Activated CD8-positive, alpha-beta T cell treated with anti-CD3 and anti-CD28 coated beads for 36 hours (primary cell): Measurements from ENCODE around the gene PATE4. TPM values are rescaled to one million over a fixed set of nuclear protein-coding genes. Genes with fewer than 3 reads are reported as not detected.
"Not testable (repeated sequence)": the region's sequence is repeated elsewhere in the genome, so short reads cannot be mapped to it uniquely, and the experiment has no call there.

ENCODE experiments used
- ATAC-seq: fragments of 200-7000 bp; cut with Tn5 transposase; one replicate; pipeline ENCODE4 v1.10.0; 2021; ENCODE audit warnings: mild to moderate bottlenecking, moderate library complexity
- CTCF ChIA-PET: fragments of 350-600 bp; sonication (Branson Sonifier 250); formaldehyde crosslinking; loops from one replicate; lab custom pipeline; 2021; ENCODE audit warnings: antibody characterized with exemption; lab: Charles Lee
- POLR2A ChIA-PET: fragments of 350-600 bp; sonication (Branson Sonifier 250); formaldehyde crosslinking; loops from one replicate; lab custom pipeline; 2021; ENCODE audit warnings: antibody characterized with exemption; lab: Charles Lee
- DNase-seq: peaks from one replicate; pipeline ENCODE4 v3.0.0-alpha.2; 2020
- H3K27ac Mint-ChIP-seq: one replicate; pipeline ENCODE4 v1.8.0; 2021; ENCODE audit warnings: mild to moderate bottlenecking, mixed read lengths
- H3K27me3 Mint-ChIP-seq: one replicate; pipeline ENCODE4 v1.8.0; 2021; ENCODE audit warnings: mixed read lengths
- H3K36me3 Mint-ChIP-seq: one replicate; pipeline ENCODE4 v1.8.0; 2021; ENCODE audit warnings: low read depth, mixed read lengths
- H3K4me1 Mint-ChIP-seq: one replicate; pipeline ENCODE4 v1.8.0; 2021; ENCODE audit warnings: low read depth, mixed read lengths
- H3K4me3 Mint-ChIP-seq: one replicate; pipeline ENCODE4 v1.8.0; 2021; ENCODE audit warnings: mild to moderate bottlenecking, moderate library complexity, mixed read lengths
- H3K9me3 Mint-ChIP-seq: one replicate; pipeline ENCODE4 v1.8.0; 2021; ENCODE audit warnings: mixed read lengths
- CTCF ChIP-seq: fragments of 200-600 bp; IDR thresholded peaks from one replicate; pipeline ENCODE4 v1.8.0; 2022; ENCODE audit warnings: antibody characterized with exemption, mild to moderate bottlenecking
- intact Hi-C: fragments of 100-400 bp; cut with micrococcal nuclease; formaldehyde crosslinking; loops from one replicate; pipeline ENCODE4 v1.10.0; 2022
- total RNA-seq, 2 experiments: library from RNA; stranded (reverse); gene quantifications; one replicate each; pipeline ENCODE4 v1.2.3, GENCODE V29; 2021

PATE4 gene
- total RNA-seq, 2 experiments from 2014 or later = not detected

GRCh38 chr11:125846188-125846587 lies 13.1 kb downstream of the PATE4 start:
- Mint-ChIP-seq H3K9me3 (peaks cover 26% of the 10 kb centered on the region), H3K4me1 (no peaks in the 10 kb centered on the region), H3K27ac (no peak overlapping the region), H3K4me3 (no peak overlapping the region), H3K27me3 (peaks cover 13% of the 10 kb centered on the region), H3K36me3 (peaks cover 5% of the 10 kb centered on the region)
- DNase-seq (no peak), ATAC-seq (no peak)
- intact Hi-C loops = no loop called here
- ChIA-PET POLR2A (no interaction called here), CTCF (no interaction called here)
- TF ChIP-seq CTCF = no peak

- CTCF ChIA-PET, ATAC-seq, H3K9me3 Mint-ChIP-seq, H3K4me1 Mint-ChIP-seq, POLR2A ChIA-PET, H3K36me3 Mint-ChIP-seq, H3K4me3 Mint-ChIP-seq, intact Hi-C loops, DNase-seq, H3K27ac Mint-ChIP-seq: not testable (repeated sequence)
- peaks cover 11% of the 10 kb centered on the region for H3K27me3 Mint-ChIP-seq
Observed at GRCh38 chr11:125857670-125858069, 24.6 kb downstream of the PATE4 start.

- POLR2A ChIA-PET, CTCF ChIA-PET, H3K27ac Mint-ChIP-seq, H3K4me1 Mint-ChIP-seq, DNase-seq, intact Hi-C loops, H3K36me3 Mint-ChIP-seq, H3K27me3 Mint-ChIP-seq, H3K9me3 Mint-ChIP-seq, H3K4me3 Mint-ChIP-seq, ATAC-seq: not testable (repeated sequence)
Observed at GRCh38 chr11:125862786-125863185, 29.7 kb downstream of the PATE4 start.

GRCh38 chr11:125865354-125865753 lies 32.2 kb downstream of the PATE4 start:
- POLR2A ChIA-PET, H3K36me3 Mint-ChIP-seq, CTCF ChIA-PET: not testable (repeated sequence)

GRCh38 chr11:125869521-125869920 lies 36.4 kb downstream of the PATE4 start:
- intact Hi-C loops = no loop called here
- CTCF ChIA-PET = no interaction called here
- H3K36me3 Mint-ChIP-seq = no peaks in the 10 kb centered on the region
- DNase-seq (no peak), ATAC-seq (no peak)
- H3K4me3 Mint-ChIP-seq = no peak overlapping the region
- H3K27me3 Mint-ChIP-seq = peaks cover 6% of the 10 kb centered on the region
- no peak overlapping the region for H3K27ac Mint-ChIP-seq
- H3K4me1 Mint-ChIP-seq = no peaks in the 10 kb centered on the region
- TF ChIP-seq CTCF = no peak
- peaks cover 2% of the 10 kb centered on the region for H3K9me3 Mint-ChIP-seq
- POLR2A ChIA-PET = no interaction called here

More at GRCh38 chr11:125865354-125865753, 32.2 kb downstream of the PATE4 start:
- H3K4me3 Mint-ChIP-seq, ATAC-seq, H3K27me3 Mint-ChIP-seq, H3K9me3 Mint-ChIP-seq, intact Hi-C loops, H3K4me1 Mint-ChIP-seq, H3K27ac Mint-ChIP-seq, DNase-seq: not testable (repeated sequence)

GRCh38 chr11:125871391-125872137 lies 38.4 kb downstream of the PATE4 start:
- CTCF ChIA-PET = interaction anchor here (0.7 to 0.8 kb wide), 3 partner anchors 8 to 468 kb away, joined by 3 read pairs; no protein-coding TSS in a partner anchor
- no peak for TF ChIP-seq CTCF
- H3K9me3 Mint-ChIP-seq = peaks cover 2% of the 10 kb centered on the region
- ATAC-seq (peak; percentile 49), DNase-seq (peak; percentile 59)
- H3K27ac Mint-ChIP-seq = no peak overlapping the region
- peaks cover 2% of the 10 kb centered on the region for H3K27me3 Mint-ChIP-seq
- H3K36me3 Mint-ChIP-seq = no peaks in the 10 kb centered on the region
- H3K4me3 Mint-ChIP-seq = no peak overlapping the region
- POLR2A ChIA-PET = no interaction called here
- intact Hi-C loops = loop anchor here (10.0 kb wide), 3 partner anchors 147 to 247 kb away; partner anchors contain the start of gene CHEK1
- no peaks in the 10 kb centered on the region for H3K4me1 Mint-ChIP-seq
